HepG2 (cell line): ENCODE results near the gene ZP2. TPM values are rescaled to one million over a fixed set of nuclear protein-coding genes. Genes with fewer than 3 reads are reported as not detected.
A peak's percentile ranks its signal among the peaks of the same experiment; 100 is the strongest.

Experiments used
- ATRX ChIP-seq: sonication (generic); formaldehyde crosslinking; IDR thresholded peaks from 2 replicates; pipeline ENCODE4 v1.4.0; 2020; ENCODE audit warnings: missing genetic modification reagents, borderline replicate concordance
- CEBPB ChIP-seq: IDR thresholded peaks from 2 replicates; pipeline ENCODE4 v1.6.1; 2011; ENCODE audit warnings: low read depth, low read length, improper control_type of control experiment, borderline replicate concordance
- E2F2 ChIP-seq: sonication (generic); formaldehyde crosslinking; IDR thresholded peaks from 2 replicates; pipeline ENCODE4 v1.4.0; 2020; ENCODE audit warnings: missing genetic modification reagents, borderline replicate concordance
- GMEB1 ChIP-seq: sonication (generic); formaldehyde crosslinking; IDR thresholded peaks from 2 replicates; pipeline ENCODE4 v1.5.1; 2020; ENCODE audit warnings: missing genetic modification reagents, mild to moderate bottlenecking, borderline replicate concordance
- NFIC ChIP-seq: IDR thresholded peaks from 2 replicates; pipeline ENCODE4 v1.6.1; 2012; ENCODE audit warnings: mild to moderate bottlenecking, low read length, inconsistent platforms
- PBX2 ChIP-seq: IDR thresholded peaks from 2 replicates; pipeline ENCODE4 v1.6.1; 2016; ENCODE audit warnings: control low read depth
- SKIL ChIP-seq: sonication (generic); formaldehyde crosslinking; IDR thresholded peaks from 2 replicates; pipeline ENCODE4 v1.8.0; 2022; ENCODE audit warnings: missing genetic modification reagents, mild to moderate bottlenecking, moderate library complexity, borderline replicate concordance
- WIZ ChIP-seq: sonication (generic); formaldehyde crosslinking; IDR thresholded peaks from 2 replicates; pipeline ENCODE4 v1.5.1; 2020; ENCODE audit warnings: mild to moderate bottlenecking, missing genetic modification reagents
- ZNF264 ChIP-seq: sonication (generic); formaldehyde crosslinking; IDR thresholded peaks from 2 replicates; pipeline ENCODE4 v1.4.0; 2020; ENCODE audit warnings: missing genetic modification reagents
- ZNF749 ChIP-seq: sonication (generic); formaldehyde crosslinking; IDR thresholded peaks from 2 replicates; pipeline ENCODE4 v1.8.0; 2022; ENCODE audit warnings: mild to moderate bottlenecking, missing genetic modification reagents, moderate library complexity, borderline replicate concordance
- ZNF75D ChIP-seq: sonication (generic); formaldehyde crosslinking; IDR thresholded peaks from 2 replicates; pipeline ENCODE4 v1.8.1; 2023; ENCODE audit warnings: missing genetic modification reagents, mild to moderate bottlenecking, borderline replicate concordance
- ZSCAN5A ChIP-seq: sonication (generic); formaldehyde crosslinking; IDR thresholded peaks from 2 replicates; pipeline ENCODE4 v1.8.0; 2022; ENCODE audit warnings: mild to moderate bottlenecking, missing genetic modification reagents, borderline replicate concordance
- polyA plus RNA-seq, 8 experiments: library from polyadenylated mRNA; depleted of rRNA in 3 of 8; stranded (reverse) in 7 of 8; unstranded in 1 of 8; fragments of >200 nt; fragmentation: Illumina TruSeq in 4 of 8; extraction: Trizol in 4 of 8; gene quantifications; 2 replicates each; pipeline versions ENCODE4 v1.2.1 to v1.2.3, GENCODE V29; 2011 to 2016; ENCODE audit warnings: low read depth in 4 of 8, missing spikeins in 1 of 8, mixed read lengths in 1 of 8; ENCODE audit not compliant: insufficient read depth in 1 of 8
- total RNA-seq, 5 experiments: library from RNA; depleted of rRNA; stranded (reverse); fragments of >200 nt; fragmentation: Illumina TruSeq; extraction: Trizol; gene quantifications; 2 replicates each; pipeline ENCODE4 v1.2.3, GENCODE V29; 2016; ENCODE audit warnings: low read depth in 1 of 5
- TF ChIP-seq, protein P1 (sequence below): sonication (generic); formaldehyde crosslinking; conservative IDR thresholded peaks from 2 replicates; pipeline ENCODE4 v1.5.0; 2020; ENCODE audit warnings: missing genetic modification reagents
- TF ChIP-seq, protein P2 (sequence below): sonication (generic); formaldehyde crosslinking; IDR thresholded peaks from 2 replicates; pipeline ENCODE4 v1.5.0; 2020; ENCODE audit warnings: missing genetic modification reagents
- TF ChIP-seq, protein P3 (sequence below), 2 experiments: sonication (generic) in 1 of 2; formaldehyde crosslinking in 1 of 2; IDR thresholded peaks; 2 replicates each; pipeline versions ENCODE4 v1.5.1 to v1.6.1; 2011 to 2020; ENCODE audit warnings: borderline replicate concordance in 1 of 2, low read depth in 1 of 2, low read length in 1 of 2, mild to moderate bottlenecking in 1 of 2, missing genetic modification reagents in 1 of 2, moderate library complexity in 1 of 2

ZP2 gene
- total and polyA plus RNA-seq, 2 of the 13 experiments (the other 11 are each of a cell fraction or from before 2014, with no cell fraction given): not detected

- no peak for TF ChIP-seq SKIL (CRISPR knock-in tag)
- TF ChIP-seq, protein P1, sequence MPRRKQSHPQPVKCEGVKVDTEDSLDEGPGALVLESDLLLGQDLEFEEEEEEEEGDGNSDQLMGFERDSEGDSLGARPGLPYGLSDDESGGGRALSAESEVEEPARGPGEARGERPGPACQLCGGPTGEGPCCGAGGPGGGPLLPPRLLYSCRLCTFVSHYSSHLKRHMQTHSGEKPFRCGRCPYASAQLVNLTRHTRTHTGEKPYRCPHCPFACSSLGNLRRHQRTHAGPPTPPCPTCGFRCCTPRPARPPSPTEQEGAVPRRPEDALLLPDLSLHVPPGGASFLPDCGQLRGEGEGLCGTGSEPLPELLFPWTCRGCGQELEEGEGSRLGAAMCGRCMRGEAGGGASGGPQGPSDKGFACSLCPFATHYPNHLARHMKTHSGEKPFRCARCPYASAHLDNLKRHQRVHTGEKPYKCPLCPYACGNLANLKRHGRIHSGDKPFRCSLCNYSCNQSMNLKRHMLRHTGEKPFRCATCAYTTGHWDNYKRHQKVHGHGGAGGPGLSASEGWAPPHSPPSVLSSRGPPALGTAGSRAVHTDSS (CRISPR knock-in tag): no peak
- TF ChIP-seq CEBPB: peak; percentile 77
- TF ChIP-seq ZNF264 (CRISPR knock-in tag): 0 out of 2 replicates have a peak, but pooled peaks have one; percentile 12
- TF ChIP-seq E2F2 (CRISPR knock-in tag): no peak
- no peak for TF ChIP-seq ZNF749
- TF ChIP-seq PBX2 (CRISPR knock-in tag): peak; percentile 77
- no peak for TF ChIP-seq NFIC
- TF ChIP-seq ATRX (CRISPR knock-in tag): no peak
- no peak for TF ChIP-seq WIZ (CRISPR knock-in tag)
- TF ChIP-seq, protein P2, sequence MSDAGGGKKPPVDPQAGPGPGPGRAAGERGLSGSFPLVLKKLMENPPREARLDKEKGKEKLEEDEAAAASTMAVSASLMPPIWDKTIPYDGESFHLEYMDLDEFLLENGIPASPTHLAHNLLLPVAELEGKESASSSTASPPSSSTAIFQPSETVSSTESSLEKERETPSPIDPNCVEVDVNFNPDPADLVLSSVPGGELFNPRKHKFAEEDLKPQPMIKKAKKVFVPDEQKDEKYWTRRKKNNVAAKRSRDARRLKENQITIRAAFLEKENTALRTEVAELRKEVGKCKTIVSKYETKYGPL: no peak
- 0 out of 2 replicates have a peak, but pooled peaks have one; percentile 56 for TF ChIP-seq ZNF75D (CRISPR knock-in tag)
- TF ChIP-seq GMEB1 (CRISPR knock-in tag): no peak
- no peak for TF ChIP-seq ZSCAN5A (CRISPR knock-in tag)
- TF ChIP-seq, protein P3, sequence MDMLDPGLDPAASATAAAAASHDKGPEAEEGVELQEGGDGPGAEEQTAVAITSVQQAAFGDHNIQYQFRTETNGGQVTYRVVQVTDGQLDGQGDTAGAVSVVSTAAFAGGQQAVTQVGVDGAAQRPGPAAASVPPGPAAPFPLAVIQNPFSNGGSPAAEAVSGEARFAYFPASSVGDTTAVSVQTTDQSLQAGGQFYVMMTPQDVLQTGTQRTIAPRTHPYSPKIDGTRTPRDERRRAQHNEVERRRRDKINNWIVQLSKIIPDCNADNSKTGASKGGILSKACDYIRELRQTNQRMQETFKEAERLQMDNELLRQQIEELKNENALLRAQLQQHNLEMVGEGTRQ (IDR thresholded peaks at IDR 0.05; ENCODE audit: low read depth, low read length): no peak
- TF ChIP-seq, protein P3 (CRISPR knock-in tag; IDR thresholded peaks at IDR 0.05; ENCODE audit: borderline replicate concordance): no peak
Measured at GRCh38 chr16:21205303-21205702, 6.1 kb downstream of the ZP2 start (continued).
